Lower lobe of right lung (tissue), 2 donors: ENCODE results near the gene SMIM17. TPM values are rescaled to one million over a fixed set of nuclear protein-coding genes. Genes with fewer than 3 reads are reported as not detected.

Experiments
- ATAC-seq, 2 donors: fragments of 200-7000 bp; cut with Tn5 transposase; one replicate each; pipeline ENCODE4 v1.9.1; 2020 to 2022; ENCODE audit warnings: mild to moderate bottlenecking in 2 of 2, moderate library complexity in 2 of 2
- DNase-seq: peaks from one replicate; pipeline ENCODE4 v3.0.0-alpha.2; 2020
- H3K27ac ChIP-seq: fragments of 200-600 bp; one replicate; pipeline ENCODE4 v1.8.0; 2022
- H3K27me3 ChIP-seq: fragments of 200-600 bp; one replicate; pipeline ENCODE4 v1.8.0; 2022; ENCODE audit warnings: low read depth
- H3K36me3 ChIP-seq: fragments of 200-600 bp; one replicate; pipeline ENCODE4 v1.8.0; 2022; ENCODE audit warnings: mild to moderate bottlenecking
- H3K4me1 ChIP-seq: fragments of 200-600 bp; one replicate; pipeline ENCODE4 v1.8.0; 2022
- H3K4me3 ChIP-seq: fragments of 200-600 bp; one replicate; pipeline ENCODE4 v1.8.0; 2022; ENCODE audit warnings: mild to moderate bottlenecking
- H3K9me3 ChIP-seq: fragments of 200-600 bp; one replicate; pipeline ENCODE4 v1.8.0; 2022
- intact Hi-C: fragments of 100-400 bp; cut with DNase I; formaldehyde crosslinking; loops from one replicate; pipeline ENCODE4 v1.11.0; 2022
- total RNA-seq: library from RNA; stranded (reverse); fragmentation: NEBNext Ultra II Directional; extraction: Animal tissue kit (Norgen Biotek cat#: 25700); gene quantifications from one replicate; pipeline ENCODE4 v1.2.1, GENCODE V29; 2021
- TF ChIP-seq, protein P1 (sequence below): fragments of 200-600 bp; IDR thresholded peaks from one replicate; pipeline ENCODE4 v1.8.0; 2022; ENCODE audit warnings: antibody characterized with exemption, mild to moderate bottlenecking
- donor health status: DM: no; HTN: yes; CAD: no; lungs with severe emphysema.

The SMIM17 gene
- total RNA-seq, 1 donor from 2014 or later = not detected

DNA sequence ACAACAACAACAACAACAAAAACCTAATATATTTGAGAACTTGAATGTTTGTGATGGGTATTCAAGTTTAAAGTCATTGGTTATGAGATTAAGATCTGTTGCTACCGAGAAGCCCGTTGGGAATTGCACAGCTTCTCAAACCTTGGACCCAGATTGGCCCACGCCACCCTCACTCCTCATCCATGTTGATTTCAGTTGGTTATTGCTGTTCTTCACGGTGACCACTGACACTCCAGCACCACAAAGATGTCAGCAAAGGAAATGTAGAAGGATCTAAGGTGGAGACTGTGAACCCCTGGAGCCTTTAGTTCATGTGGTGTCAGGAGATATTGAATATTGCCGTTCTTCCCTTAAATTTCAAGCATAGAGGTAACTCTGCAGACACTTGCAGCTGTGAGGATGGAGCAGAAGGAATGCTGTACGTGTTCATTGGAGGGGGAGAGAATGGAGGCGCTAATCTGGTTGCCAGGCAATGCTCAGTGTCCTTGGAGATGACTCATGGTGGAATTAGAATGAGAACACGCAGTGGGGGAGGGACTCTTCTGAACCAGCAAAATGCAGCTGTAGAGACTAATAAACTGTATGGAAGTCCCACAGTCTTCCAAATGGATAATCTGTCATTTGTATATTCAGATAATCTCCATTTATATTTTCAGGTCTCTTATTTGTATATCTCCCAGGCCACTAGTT, 49.4 kb downstream of the SMIM17 start:
- no peaks in the 10 kb centered on the region for H3K36me3 ChIP-seq

DNA sequence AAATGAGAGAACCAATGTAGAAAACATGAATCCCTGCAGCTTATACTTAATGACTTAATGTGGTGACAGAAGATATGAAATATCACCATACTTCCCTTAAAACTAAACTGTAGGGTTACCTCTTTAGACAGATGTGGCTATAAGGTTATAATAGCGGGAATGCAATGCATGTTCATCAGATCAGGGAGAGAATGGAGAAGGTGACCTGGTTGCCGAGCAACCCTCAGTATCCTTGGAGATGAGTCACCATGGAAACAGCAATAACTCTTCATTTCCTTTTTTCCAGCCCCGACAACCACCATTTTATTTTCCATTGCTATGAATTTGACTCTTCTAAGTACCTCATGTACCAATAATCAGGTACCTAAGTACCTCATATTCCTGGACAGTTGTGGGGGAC, 56.6 kb downstream of the SMIM17 start:
- Histone ChIP-seq H3K27ac (no peak overlapping the region), H3K4me1 (no peaks in the 10 kb centered on the region), H3K9me3 (peaks cover 9% of the 10 kb centered on the region), H3K27me3 (no peaks in the 10 kb centered on the region), H3K4me3 (no peak overlapping the region), H3K36me3 (no peaks in the 10 kb centered on the region)
- DNase-seq (no peak), ATAC-seq (no peak)
- TF ChIP-seq, protein P1, sequence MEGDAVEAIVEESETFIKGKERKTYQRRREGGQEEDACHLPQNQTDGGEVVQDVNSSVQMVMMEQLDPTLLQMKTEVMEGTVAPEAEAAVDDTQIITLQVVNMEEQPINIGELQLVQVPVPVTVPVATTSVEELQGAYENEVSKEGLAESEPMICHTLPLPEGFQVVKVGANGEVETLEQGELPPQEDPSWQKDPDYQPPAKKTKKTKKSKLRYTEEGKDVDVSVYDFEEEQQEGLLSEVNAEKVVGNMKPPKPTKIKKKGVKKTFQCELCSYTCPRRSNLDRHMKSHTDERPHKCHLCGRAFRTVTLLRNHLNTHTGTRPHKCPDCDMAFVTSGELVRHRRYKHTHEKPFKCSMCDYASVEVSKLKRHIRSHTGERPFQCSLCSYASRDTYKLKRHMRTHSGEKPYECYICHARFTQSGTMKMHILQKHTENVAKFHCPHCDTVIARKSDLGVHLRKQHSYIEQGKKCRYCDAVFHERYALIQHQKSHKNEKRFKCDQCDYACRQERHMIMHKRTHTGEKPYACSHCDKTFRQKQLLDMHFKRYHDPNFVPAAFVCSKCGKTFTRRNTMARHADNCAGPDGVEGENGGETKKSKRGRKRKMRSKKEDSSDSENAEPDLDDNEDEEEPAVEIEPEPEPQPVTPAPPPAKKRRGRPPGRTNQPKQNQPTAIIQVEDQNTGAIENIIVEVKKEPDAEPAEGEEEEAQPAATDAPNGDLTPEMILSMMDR = no peak
- intact Hi-C loops = no loop called here

More for the DNA sequence above, 49.4 kb downstream of the SMIM17 start:
- Histone ChIP-seq H3K27me3 (no peaks in the 10 kb centered on the region), H3K4me3 (no peak overlapping the region), H3K9me3 (no peaks in the 10 kb centered on the region), H3K27ac (no peak overlapping the region), H3K4me1 (no peaks in the 10 kb centered on the region)
- intact Hi-C loops = no loop called here
- no peak for ATAC-seq
- DNase-seq = no peak
- TF ChIP-seq, protein P1 = no peak

GRCh38 chr19:56701895-56702294, 58.9 kb downstream of the SMIM17 start:
- peaks cover 10% of the 10 kb centered on the region for H3K9me3 ChIP-seq
- no peak for ATAC-seq
- no peaks in the 10 kb centered on the region for H3K27me3 ChIP-seq
- no peaks in the 10 kb centered on the region for H3K4me1 ChIP-seq
- no peaks in the 10 kb centered on the region for H3K36me3 ChIP-seq
- no peak overlapping the region for H3K4me3 ChIP-seq
- TF ChIP-seq, protein P1 = no peak
- DNase-seq = no peak
- intact Hi-C loops = no loop called here
- no peak overlapping the region for H3K27ac ChIP-seq

- Histone ChIP-seq H3K27ac (no peak overlapping the region), H3K27me3 (no peaks in the 10 kb centered on the region), H3K9me3 (peaks cover 10% of the 10 kb centered on the region), H3K4me3 (no peak overlapping the region), H3K4me1 (no peaks in the 10 kb centered on the region), H3K36me3 (no peaks in the 10 kb centered on the region)
- intact Hi-C loops = no loop called here
- ATAC-seq (no peak), DNase-seq (no peak)
- TF ChIP-seq, protein P1 = no peak
These were observed 63.0 kb downstream of the SMIM17 start for GRCh38 chr19:56705939-56706338.

Other genes with a start within 250 kb of the SMIM17 start
- 4.3 TPM for gene ZNF582, start 249.6 kb upstream of the SMIM17 start, total RNA-seq
- 7.2 TPM for gene ZNF583, start 238.8 kb upstream of the SMIM17 start, total RNA-seq
- gene ZNF667, start 165.8 kb upstream of the SMIM17 start, total RNA-seq = 1.4 TPM
- 7.6 TPM for gene ZNF471, start 135.3 kb upstream of the SMIM17 start, total RNA-seq
- 6.4 TPM for gene ZFP28, start 104.2 kb upstream of the SMIM17 start, total RNA-seq
- 3.5 TPM for gene ZNF470, start 75.7 kb upstream of the SMIM17 start, total RNA-seq
- gene ZNF71, start 47.9 kb upstream of the SMIM17 start, total RNA-seq = 5.8 TPM
- 3.0 TPM for gene ZNF835, start 28.6 kb downstream of the SMIM17 start, total RNA-seq
- 5.0 TPM for gene PEG3, start 197.6 kb downstream of the SMIM17 start, total RNA-seq
- not detected for gene ZIM2, start 197.6 kb downstream of the SMIM17 start, total RNA-seq